SK-N-MC (cell line): ENCODE results near the gene PLA2G5.

Experiments used
- EZH2 ChIP-seq: fragments of 200-600 bp; sonication (generic); IDR thresholded peaks from one replicate; pipeline ENCODE4 v1.6.1; 2017; ENCODE audit warnings: antibody characterized with exemption
- POLR2AphosphoS5 ChIP-seq: IDR thresholded peaks from 2 replicates; pipeline ENCODE4 v1.6.1; 2012; ENCODE audit warnings: mild to moderate bottlenecking, low read depth, low read length, borderline replicate concordance

DNA sequence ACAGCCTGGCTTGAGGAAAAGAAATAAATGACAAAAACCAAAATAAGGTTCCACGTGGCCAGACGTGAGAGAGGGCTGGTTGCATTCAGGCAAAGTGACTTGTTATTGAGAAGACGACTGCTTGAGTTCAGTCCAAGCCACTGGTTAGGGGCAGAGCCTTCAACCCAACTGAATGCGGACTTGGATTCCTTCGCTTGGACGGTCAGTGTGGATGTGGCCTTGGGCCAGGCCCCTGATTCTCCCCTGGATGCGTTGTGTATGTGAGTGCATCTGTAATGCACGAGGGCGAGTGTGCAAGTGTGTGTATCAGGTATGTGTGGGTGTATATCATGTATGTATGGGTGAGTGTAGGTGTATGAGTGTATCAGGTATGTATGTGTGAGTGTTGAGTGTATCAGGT lies 71.0 kb downstream of the PLA2G5 start:
- TF ChIP-seq POLR2AphosphoS5 (no peak), EZH2 (no peak)
